Lower leg skin (tissue), 3 donors: Measurements from ENCODE around the gene CCDC158.

Source experiments
- CTCF ChIP-seq, 3 donors: fragments of 450-650 bp; IDR thresholded peaks; one replicate each; pipeline ENCODE4 v1.5.1; 2016; ENCODE audit warnings: antibody characterized with exemption in 3 of 3, mild to moderate bottlenecking in 3 of 3, moderate library complexity in 2 of 3
- POLR2A ChIP-seq, 2 donors: fragments of 450-650 bp; IDR thresholded peaks; one replicate each; pipeline ENCODE4 v1.6.1; 2016 to 2017; ENCODE audit warnings: antibody characterized with exemption in 2 of 2, mild to moderate bottlenecking in 1 of 2, moderate library complexity in 1 of 2

GRCh38 chr4:76373919-76374552 is 46.9 kb downstream of the CCDC158 start:
- no peak for TF ChIP-seq CTCF (IDR thresholded peaks at IDR 0.05)
- TF ChIP-seq POLR2A (IDR thresholded peaks at IDR 0.05): no peak
